Activated CD8-positive, alpha-beta memory T cell treated with anti-CD3 and anti-CD28 coated beads for 4 hours (primary cell): Measurements from ENCODE around the gene SLC25A6.
"Not testable (repeated sequence)": the region's sequence is repeated elsewhere in the genome, so short reads cannot be mapped to it uniquely, and the experiment has no call there.

Experiments
- DNase-seq, 2 donors: peaks; one replicate each; pipeline ENCODE4 v3.0.0-alpha.2; 2020; ENCODE audit warnings: low read depth in 2 of 2

Gene SLC25A6

GRCh38 chrX:1412551-1413161 lies 20.7 kb upstream of the SLC25A6 start:
- no peak for DNase-seq

GRCh38 chrX:1411326-1411725 lies 19.4 kb upstream of the SLC25A6 start:
- DNase-seq = no peak

- no peak for DNase-seq
Measured at GRCh38 chrX:1407035-1407434, 15.1 kb upstream of the SLC25A6 start.

GRCh38 chrX:1405769-1406168 lies 13.9 kb upstream of the SLC25A6 start:
- DNase-seq = not testable (repeated sequence)

- DNase-seq = not testable (repeated sequence)
Measured at GRCh38 chrX:1403867-1404266, 12.0 kb upstream of the SLC25A6 start.

GRCh38 chrX:1403228-1403627 lies 11.3 kb upstream of the SLC25A6 start:
- no peak for DNase-seq

- no peak for DNase-seq
Measured at GRCh38 chrX:1401611-1402430, 9.9 kb upstream of the SLC25A6 start.

- no peak for DNase-seq
Measured at GRCh38 chrX:1400742-1401471, 9.0 kb upstream of the SLC25A6 start.

GRCh38 chrX:1400049-1400448 lies 8.1 kb upstream of the SLC25A6 start:
- DNase-seq = no peak

- no peak for DNase-seq
Measured at GRCh38 chrX:1398431-1399340, 6.8 kb upstream of the SLC25A6 start.

- no peak for DNase-seq
Measured at GRCh38 chrX:1397441-1398270, 5.7 kb upstream of the SLC25A6 start.

- no peak for DNase-seq
Measured at GRCh38 chrX:1397001-1397400, 5.1 kb upstream of the SLC25A6 start.

- no peak for DNase-seq
Measured at GRCh38 chrX:1395646-1396216, 3.8 kb upstream of the SLC25A6 start.

GRCh38 chrX:1394731-1395501 lies 3.0 kb upstream of the SLC25A6 start:
- DNase-seq = no peak

- no peak for DNase-seq
Measured at GRCh38 chrX:1393871-1394615, 2.1 kb upstream of the SLC25A6 start.

- peak; percentile 17 to 33 for DNase-seq
Measured at GRCh38 chrX:1392376-1393068, 609 bp upstream of the SLC25A6 start.

- no peak for DNase-seq
Measured at GRCh38 chrX:1391370-1391706, 575 bp downstream of the SLC25A6 start.

- DNase-seq = no peak
Measured at GRCh38 chrX:1390621-1391369, 1.1 kb downstream of the SLC25A6 start.
